Endodermal cell (in vitro differentiated cells): Measurements from ENCODE around the gene ACVR1. TPM values are rescaled to one million over a fixed set of nuclear protein-coding genes. Genes with fewer than 3 reads are reported as not detected.

Source experiments
- DNase-seq: peaks from one replicate; pipeline ENCODE4 v3.0.0-alpha.2; 2017
- H3K27ac ChIP-seq: 2 replicates; pipeline ENCODE4 v1.5.1; 2013; ENCODE audit warnings: mild to moderate bottlenecking, low read depth, low read length, moderate library complexity
- H3K27me3 ChIP-seq: 2 replicates; pipeline ENCODE4 v1.6.1; 2013; ENCODE audit warnings: mild to moderate bottlenecking, low read length, moderate library complexity; ENCODE audit not compliant: insufficient read depth, control insufficient read depth, poor library complexity, severe bottlenecking
- H3K36me3 ChIP-seq: 2 replicates; pipeline ENCODE4 v1.7.0; 2013; ENCODE audit warnings: mild to moderate bottlenecking, low read length, moderate library complexity; ENCODE audit not compliant: control insufficient read depth, insufficient read depth
- H3K4me1 ChIP-seq: one replicate; pipeline ENCODE4 v1.7.0; 2013; ENCODE audit warnings: low read length; ENCODE audit not compliant: control insufficient read depth, insufficient read depth
- H3K4me3 ChIP-seq: 2 replicates; pipeline ENCODE4 v1.5.1; 2013; ENCODE audit warnings: mild to moderate bottlenecking, low read length, moderate library complexity
- H3K9ac ChIP-seq: 2 replicates; pipeline ENCODE4 v1.6.1; 2013; ENCODE audit warnings: mild to moderate bottlenecking, low read length, moderate library complexity; ENCODE audit not compliant: poor library complexity, severe bottlenecking; ENCODE audit errors: extremely low read depth
- H3K9me3 ChIP-seq: 2 replicates; pipeline ENCODE4 v1.6.1; 2013; ENCODE audit warnings: mild to moderate bottlenecking, low read length, moderate library complexity; ENCODE audit not compliant: control insufficient read depth
- H3K27ac Mint-ChIP-seq: 2 replicates; pipeline ENCODE4 v1.8.0; 2020; ENCODE audit warnings: mixed read lengths
- H3K27me3 Mint-ChIP-seq: 2 replicates; pipeline ENCODE4 v1.8.0; 2021; ENCODE audit warnings: mild to moderate bottlenecking, mixed read lengths; ENCODE audit not compliant: insufficient read depth
- H3K36me3 Mint-ChIP-seq: 2 replicates; pipeline ENCODE4 v1.8.0; 2020; ENCODE audit warnings: low read depth, mixed read lengths
- H3K4me1 Mint-ChIP-seq: 2 replicates; pipeline ENCODE4 v1.8.0; 2020; ENCODE audit warnings: mixed read lengths
- H3K4me3 Mint-ChIP-seq: 2 replicates; pipeline ENCODE4 v1.8.0; 2020; ENCODE audit warnings: mild to moderate bottlenecking, moderate library complexity, mixed read lengths
- H3K9me3 Mint-ChIP-seq: 2 replicates; pipeline ENCODE4 v1.8.0; 2020; ENCODE audit warnings: mild to moderate bottlenecking, mixed read lengths
- CTCF ChIP-seq: fragments of 200-600 bp; sonication (generic); conservative IDR thresholded peaks from 2 replicates; pipeline ENCODE4 v1.5.0; 2021; ENCODE audit warnings: antibody characterized with exemption, mild to moderate bottlenecking
- WGBS, 2 experiments: methylation state at CpG; one replicate each; pipeline versions ENCODE4 v1.1.5 to v1.1.7; 2013; ENCODE audit warnings: missing lambda C conversion rate in 2 of 2, mixed read lengths in 1 of 2; ENCODE audit not compliant: insufficient coverage in 1 of 2, insufficient read length in 1 of 2; 5-methylcytosine and 5-hydroxymethylcytosine counted together
- total RNA-seq, 2 donors: library from RNA; stranded (reverse); fragmentation: NEBNext Ultra II Directional in 1 of 2; extraction: Animal tissue kit (Norgen Biotek cat#: 25700) in 1 of 2; gene quantifications; 2 replicates in 1 of 2; 3 replicates in 1 of 2; pipeline ENCODE4 v1.2.1, GENCODE V29; 2021

Gene ACVR1
- total RNA-seq, 2 donors from 2014 or later, result 21.1 to 26.9 TPM

GRCh38 chr2:157699806-157700205, 176.3 kb downstream of the ACVR1 start:
- no peak for TF ChIP-seq CTCF
- no peaks in the 10 kb centered on the region for H3K4me1 ChIP-seq
- H3K9me3 Mint-ChIP-seq, result peaks cover 14% of the 10 kb centered on the region
- peaks cover 13% of the 10 kb centered on the region for H3K9me3 ChIP-seq
- peaks cover 54% of the 10 kb centered on the region for H3K27me3 ChIP-seq
- H3K27ac Mint-ChIP-seq, result no peak overlapping the region
- H3K27me3 Mint-ChIP-seq, result peaks cover 68% of the 10 kb centered on the region
- H3K9ac ChIP-seq, result no peak overlapping the region
- peaks cover 11% of the 10 kb centered on the region for H3K4me1 Mint-ChIP-seq
- no peaks in the 10 kb centered on the region for H3K36me3 ChIP-seq
- no peak overlapping the region for H3K27ac ChIP-seq
- H3K36me3 Mint-ChIP-seq, result peaks cover 9% of the 10 kb centered on the region
- no peak overlapping the region for H3K4me3 ChIP-seq
- no peak overlapping the region for H3K4me3 Mint-ChIP-seq
- no peak for DNase-seq
- 95 to 100% methylated on average over 1 of the region's 1 CpG for WGBS, 2 experiments

GRCh38 chr2:157699009-157699408, 177.1 kb downstream of the ACVR1 start:
- no peak for DNase-seq
- Histone ChIP-seq H3K27ac (no peak overlapping the region), H3K36me3 (no peaks in the 10 kb centered on the region), H3K27me3 (peaks cover 59% of the 10 kb centered on the region), H3K4me3 (no peak overlapping the region), H3K4me1 (no peaks in the 10 kb centered on the region), H3K9me3 (peaks cover 11% of the 10 kb centered on the region), H3K9ac (no peak overlapping the region)
- H3K27ac Mint-ChIP-seq, result no peak overlapping the region
- no peak for TF ChIP-seq CTCF
- 90 to 94% methylated on average over 3 of the region's 3 CpGs for WGBS, 2 experiments
- peaks cover 14% of the 10 kb centered on the region for H3K9me3 Mint-ChIP-seq
- H3K27me3 Mint-ChIP-seq, result peaks cover 76% of the 10 kb centered on the region
- H3K4me1 Mint-ChIP-seq, result peaks cover 11% of the 10 kb centered on the region
- no peak overlapping the region for H3K4me3 Mint-ChIP-seq
- H3K36me3 Mint-ChIP-seq, result peaks cover 9% of the 10 kb centered on the region

GRCh38 chr2:157698430-157698829, 177.7 kb downstream of the ACVR1 start:
- 77 to 86% methylated on average over 1 of the region's 1 CpG for WGBS, 2 experiments
- no peak for TF ChIP-seq CTCF
- DNase-seq, result no peak

More at GRCh38 chr2:157698430-157698829, 177.7 kb downstream of the ACVR1 start:
- peaks cover 8% of the 10 kb centered on the region for H3K9me3 ChIP-seq
- H3K9ac ChIP-seq, result no peak overlapping the region
- H3K27ac ChIP-seq, result no peak overlapping the region
- Mint-ChIP-seq H3K36me3 (peaks cover 9% of the 10 kb centered on the region), H3K27me3 (peaks cover 82% of the 10 kb centered on the region), H3K4me1 (peaks cover 11% of the 10 kb centered on the region), H3K9me3 (peaks cover 11% of the 10 kb centered on the region), H3K4me3 (no peak overlapping the region), H3K27ac (no peak overlapping the region)
- H3K4me3 ChIP-seq, result no peak overlapping the region
- peaks cover 65% of the 10 kb centered on the region for H3K27me3 ChIP-seq
- no peaks in the 10 kb centered on the region for H3K4me1 ChIP-seq
- no peaks in the 10 kb centered on the region for H3K36me3 ChIP-seq
